Right lobe of liver (tissue), 6 donors: Measurements from ENCODE around the gene EEF2K. TPM values are rescaled to one million over a fixed set of nuclear protein-coding genes. Genes with fewer than 3 reads are reported as not detected.

Source experiments
- ATAC-seq, 4 donors: fragments of 200-7000 bp; cut with Tn5 transposase; one replicate each; pipeline ENCODE4 v1.9.1; 2020; ENCODE audit warnings: mild to moderate bottlenecking in 4 of 4, moderate library complexity in 4 of 4
- DNase-seq, 3 donors: peaks; one replicate each; pipeline ENCODE4 v3.0.0-alpha.2; 2020
- H3K27ac ChIP-seq, 3 donors: fragments of 200-600 bp; one replicate each; pipeline ENCODE4 v1.8.0; 2022
- H3K27me3 ChIP-seq, 2 donors: fragments of 200-600 bp; one replicate each; pipeline ENCODE4 v1.8.0; 2022
- H3K36me3 ChIP-seq, 4 donors: fragments of 200-600 bp; sonication (generic) in 1 of 4; one replicate each; pipeline versions ENCODE4 v1.5.1 to v1.8.0; 2017 to 2022; ENCODE audit warnings: control low read depth in 1 of 4
- H3K4me1 ChIP-seq, 4 donors: fragments of 200-600 bp; sonication (generic) in 1 of 4; one replicate each; pipeline versions ENCODE4 v1.5.1 to v1.8.0; 2017 to 2022; ENCODE audit warnings: control low read depth in 1 of 4
- H3K4me3 ChIP-seq, 3 donors: fragments of 200-600 bp; one replicate each; pipeline ENCODE4 v1.8.0; 2022
- H3K9me3 ChIP-seq, 4 donors: fragments of 200-600 bp; sonication (generic) in 1 of 4; one replicate each; pipeline versions ENCODE4 v1.5.1 to v1.8.0; 2017 to 2022; ENCODE audit warnings: control low read depth in 1 of 4
- POLR2A ChIP-seq: fragments of 450-650 bp; IDR thresholded peaks from one replicate; pipeline ENCODE4 v1.6.1; 2017; ENCODE audit warnings: antibody characterized with exemption, mild to moderate bottlenecking
- whole genome bisulfite sequencing: methylation state at CpG from one replicate; pipeline ENCODE4 v1.1.6; 2018; ENCODE audit warnings: low coverage, low lambda C conversion rate; ENCODE audit not compliant: insufficient coverage; ENCODE audit errors: missing lambda C conversion rate; 5-methylcytosine and 5-hydroxymethylcytosine counted together
- intact Hi-C, 2 donors: fragments of 100-400 bp; cut with DNase I; formaldehyde crosslinking; loops; one replicate each; pipeline versions ENCODE4 v1.11.2 to v1.14.1; 2022
- total RNA-seq, 6 experiments: library from RNA; depleted of rRNA in 2 of 6; stranded (reverse); fragments of >200 nt in 2 of 6; fragmentation: NEBNext Ultra II Directional in 3 of 6; extraction: Animal tissue kit (Norgen Biotek cat#: 25700) in 3 of 6; gene quantifications; one replicate each; pipeline versions ENCODE4 v1.1.0 to v1.2.4, GENCODE V29; 2016 to 2023
- TF ChIP-seq, protein P1 (sequence below), 4 donors: fragments of 200-600 bp in 3 of 4; fragments of 450-650 bp in 1 of 4; IDR thresholded peaks; one replicate each; pipeline versions ENCODE4 v1.5.1 to v1.8.0; 2016 to 2022; ENCODE audit warnings: antibody characterized with exemption in 4 of 4, mild to moderate bottlenecking in 2 of 4
- donor health status: DM: no; HTN: yes; CAD: no.
- donor health status: DM: no; HTN: no; CAD: no.
- donor health status: DM: no; HTN: no; CAD: no.
- donor health status: DM: no; HTN: yes; CAD: no.
- donor health status: DM: no; HTN: yes; CAD: no.

Gene EEF2K
- total RNA-seq, 6 experiments from 2014 or later: 10.0 to 17.5 (median 11.5) TPM

DNA sequence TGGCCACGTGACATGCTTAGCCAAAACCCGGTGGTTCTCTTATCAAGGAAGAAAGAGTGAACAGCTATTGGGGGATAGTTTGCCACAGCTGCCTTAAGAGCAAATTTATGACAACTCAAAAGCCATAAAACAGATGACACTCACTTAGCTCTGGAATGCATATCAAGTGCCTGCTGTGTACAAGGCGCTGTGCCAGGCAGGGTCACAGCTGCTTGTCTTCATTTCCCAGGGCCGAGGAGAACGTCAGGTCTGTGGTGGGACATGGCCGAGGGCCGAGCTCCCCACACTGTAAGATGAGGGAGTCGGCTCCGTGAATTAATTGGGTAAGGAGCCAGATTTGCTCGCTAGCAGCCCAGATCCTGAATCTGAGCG, 14.0 kb downstream of the EEF2K start:
- WGBS: 87% methylated on average over 8 of the region's 11 CpGs
- TF ChIP-seq POLR2A: no peak
- TF ChIP-seq, protein P1, sequence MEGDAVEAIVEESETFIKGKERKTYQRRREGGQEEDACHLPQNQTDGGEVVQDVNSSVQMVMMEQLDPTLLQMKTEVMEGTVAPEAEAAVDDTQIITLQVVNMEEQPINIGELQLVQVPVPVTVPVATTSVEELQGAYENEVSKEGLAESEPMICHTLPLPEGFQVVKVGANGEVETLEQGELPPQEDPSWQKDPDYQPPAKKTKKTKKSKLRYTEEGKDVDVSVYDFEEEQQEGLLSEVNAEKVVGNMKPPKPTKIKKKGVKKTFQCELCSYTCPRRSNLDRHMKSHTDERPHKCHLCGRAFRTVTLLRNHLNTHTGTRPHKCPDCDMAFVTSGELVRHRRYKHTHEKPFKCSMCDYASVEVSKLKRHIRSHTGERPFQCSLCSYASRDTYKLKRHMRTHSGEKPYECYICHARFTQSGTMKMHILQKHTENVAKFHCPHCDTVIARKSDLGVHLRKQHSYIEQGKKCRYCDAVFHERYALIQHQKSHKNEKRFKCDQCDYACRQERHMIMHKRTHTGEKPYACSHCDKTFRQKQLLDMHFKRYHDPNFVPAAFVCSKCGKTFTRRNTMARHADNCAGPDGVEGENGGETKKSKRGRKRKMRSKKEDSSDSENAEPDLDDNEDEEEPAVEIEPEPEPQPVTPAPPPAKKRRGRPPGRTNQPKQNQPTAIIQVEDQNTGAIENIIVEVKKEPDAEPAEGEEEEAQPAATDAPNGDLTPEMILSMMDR (IDR thresholded peaks at IDR 0.05): no peak
- peaks cover 0 to 16% (median 3%) of the 10 kb centered on the region in 4 donors for H3K4me1 ChIP-seq
- H3K36me3 ChIP-seq: no peaks in the 10 kb centered on the region
- no peak overlapping the region for H3K4me3 ChIP-seq
- DNase-seq (no peak), ATAC-seq (peak in 1 of 4 donors; percentile 9)
- intact Hi-C loops: no loop called here
- no peaks in the 10 kb centered on the region for H3K9me3 ChIP-seq
- H3K27me3 ChIP-seq: no peaks in the 10 kb centered on the region
- H3K27ac ChIP-seq: peak overlapping the region in 2 of 3 donors; percentile 65 to 75

DNA sequence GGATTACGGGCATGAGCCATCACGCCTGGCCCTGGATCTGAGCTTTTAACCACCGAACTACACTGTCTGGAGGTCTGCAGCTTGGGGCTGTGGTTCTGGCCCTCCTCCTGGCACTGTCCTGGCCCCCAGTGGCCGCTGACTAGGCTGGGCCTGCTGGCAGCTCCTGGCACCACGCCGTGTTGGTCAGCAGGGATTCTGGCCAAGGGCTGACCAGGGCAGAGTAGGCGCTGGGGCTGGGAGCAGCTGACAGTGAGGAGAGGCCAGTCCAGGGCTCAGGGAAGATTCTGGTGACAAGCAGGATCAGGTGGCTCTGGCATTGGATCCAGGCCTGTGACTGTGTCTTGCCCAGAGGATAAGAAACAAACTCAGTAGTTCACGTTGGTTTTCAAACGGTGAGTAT, 14.6 kb downstream of the EEF2K start:
- intact Hi-C loops: no loop called here
- Histone ChIP-seq H3K9me3 (no peaks in the 10 kb centered on the region), H3K4me3 (no peak overlapping the region), H3K36me3 (no peaks in the 10 kb centered on the region), H3K4me1 (peaks cover 0 to 16% (median 3%) of the 10 kb centered on the region in 4 donors), H3K27ac (peak overlapping the region; percentile 25 to 75 (median 65)), H3K27me3 (no peaks in the 10 kb centered on the region)
- peak; percentile 89 to 96 (median 95) for DNase-seq
- peak; percentile 97 to 98 (median 98) for ATAC-seq
- 37% methylated on average over 5 of the region's 9 CpGs for WGBS
- TF ChIP-seq, protein P1 (IDR thresholded peaks at IDR 0.05): peak in 2 of 4 donors; percentile 11 to 16
- no peak for TF ChIP-seq POLR2A

DNA sequence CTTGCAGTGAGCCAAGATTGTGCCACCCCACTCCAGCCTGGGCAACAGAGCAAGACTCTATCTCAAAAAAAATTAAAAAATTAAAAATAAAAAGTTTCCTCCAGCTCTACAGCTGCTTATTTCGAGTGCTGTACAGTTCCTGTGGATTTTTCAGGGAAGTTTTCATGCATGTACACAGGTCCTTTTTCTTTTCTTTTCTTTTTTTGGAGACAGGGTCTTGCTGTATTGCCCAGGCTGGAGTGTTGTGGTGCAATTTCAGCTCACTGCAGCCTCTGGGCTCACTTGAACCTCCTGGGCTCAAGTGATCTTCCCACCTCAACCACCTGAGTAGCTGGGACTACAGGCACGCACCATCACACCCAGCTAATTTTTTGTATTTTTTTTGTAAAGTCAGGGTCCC, 15.9 kb downstream of the EEF2K start:
- no peak for ATAC-seq

DNA sequence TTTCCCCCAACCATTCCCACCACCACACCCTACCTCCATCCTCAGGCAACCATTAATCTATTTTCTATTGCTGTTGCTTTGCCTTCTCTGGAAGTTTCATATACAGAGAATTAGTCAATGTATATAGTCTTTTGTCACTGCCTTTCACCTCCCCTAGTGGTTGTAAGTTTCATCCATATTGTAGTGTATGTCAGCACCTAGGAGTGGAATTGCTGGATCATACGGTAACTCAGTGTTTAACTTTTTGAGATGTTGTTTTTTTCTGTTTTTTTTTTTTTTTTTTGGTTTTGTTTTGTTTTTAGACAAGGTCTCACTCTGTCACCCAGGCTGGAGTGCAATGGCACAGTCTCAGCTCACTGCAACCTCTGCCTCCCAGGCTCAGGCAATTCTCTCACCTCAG, 16.9 kb downstream of the EEF2K start:
- Histone ChIP-seq H3K27me3 (no peaks in the 10 kb centered on the region), H3K9me3 (no peaks in the 10 kb centered on the region), H3K4me1 (peaks cover 0 to 16% (median 3%) of the 10 kb centered on the region in 4 donors), H3K4me3 (no peak overlapping the region), H3K27ac (no peak overlapping the region), H3K36me3 (peaks cover 0 to 7% (median 0%) of the 10 kb centered on the region in 4 donors)
- TF ChIP-seq, protein P1 (IDR thresholded peaks at IDR 0.05): no peak
- TF ChIP-seq POLR2A: no peak
- intact Hi-C loops: no loop called here
- DNase-seq (no peak), ATAC-seq (no peak)
- 75% methylated on average over 1 of the region's 1 CpG for WGBS

More for the DNA sequence above, 15.9 kb downstream of the EEF2K start:
- Histone ChIP-seq H3K4me3 (no peak overlapping the region), H3K9me3 (no peaks in the 10 kb centered on the region), H3K27ac (no peak overlapping the region), H3K36me3 (peaks cover 0 to 7% (median 0%) of the 10 kb centered on the region in 4 donors), H3K27me3 (no peaks in the 10 kb centered on the region), H3K4me1 (peaks cover 0 to 16% (median 3%) of the 10 kb centered on the region in 4 donors)
- TF ChIP-seq, protein P1 (IDR thresholded peaks at IDR 0.05): no peak
- no peak for TF ChIP-seq POLR2A
- WGBS: 100% methylated on average over 2 of the region's 2 CpGs
- DNase-seq: no peak
- intact Hi-C loops: no loop called here

DNA sequence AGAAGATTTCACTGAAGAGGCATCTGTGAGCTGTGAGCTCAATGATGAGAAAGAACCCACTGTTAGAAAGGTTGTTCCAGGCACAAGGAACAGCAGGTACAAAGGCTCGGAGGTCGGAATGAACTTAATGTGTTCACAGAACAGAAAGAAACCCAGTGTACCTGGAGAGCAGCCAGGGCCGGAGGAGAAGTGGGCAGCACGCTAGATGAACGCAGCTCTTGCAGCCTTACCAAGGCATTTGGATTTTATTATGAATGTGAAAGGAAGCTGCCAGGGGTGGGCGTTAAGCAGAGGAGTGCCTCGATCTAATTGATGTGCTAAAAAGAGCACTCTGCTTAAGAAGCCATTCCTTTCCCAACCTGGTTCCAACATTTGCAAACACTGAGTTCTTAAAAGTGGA, 19.0 kb downstream of the EEF2K start:
- DNase-seq (no peak), ATAC-seq (no peak)
- intact Hi-C loops: no loop called here
- Histone ChIP-seq H3K27ac (no peak overlapping the region), H3K27me3 (no peaks in the 10 kb centered on the region), H3K4me3 (no peak overlapping the region), H3K36me3 (peaks cover 0 to 7% (median 2%) of the 10 kb centered on the region in 4 donors), H3K9me3 (no peaks in the 10 kb centered on the region), H3K4me1 (peaks cover 0 to 16% (median 3%) of the 10 kb centered on the region in 4 donors)
- 80% methylated on average over 5 of the region's 7 CpGs for WGBS
- TF ChIP-seq, protein P1 (IDR thresholded peaks at IDR 0.05): no peak
- TF ChIP-seq POLR2A: no peak
